ENCODE results near the gene VAMP2. TPM values are rescaled to one million over a fixed set of nuclear protein-coding genes. Genes with fewer than 3 reads are reported as not detected.

Gene VAMP2
- total and polyA plus RNA-seq, 9 of the 15 experiments (the other 6 are each of a cell fraction or from before 2014, with no cell fraction given): 2.3 to 31.8 (median 6.0) TPM

DNA sequence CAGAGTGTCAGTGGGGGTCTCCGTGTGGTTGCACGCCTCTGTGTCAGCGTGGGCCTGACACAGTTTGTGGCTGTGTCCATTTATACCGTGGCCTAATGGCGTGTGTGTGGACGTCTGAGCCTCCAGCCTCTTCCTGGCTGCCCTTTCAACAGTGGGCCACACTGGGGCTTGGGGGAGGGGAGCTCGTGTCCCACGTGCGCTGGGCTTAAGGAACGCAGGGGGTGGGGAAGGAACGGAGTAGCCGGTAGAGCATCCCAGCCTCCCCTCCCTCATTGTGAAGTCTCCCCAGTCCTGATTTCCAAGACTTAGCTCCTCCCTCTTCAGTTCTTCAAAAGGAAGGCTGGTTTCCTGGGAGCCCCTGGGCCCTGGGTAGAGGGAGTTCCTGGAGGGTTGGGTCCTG is 29.3 kb downstream of the VAMP2 start (continued):
- no peak for TF ChIP-seq E2F8 (IDR thresholded peaks at IDR 0.05; ENCODE audit: low read depth, partially characterized antibody)
- TF ChIP-seq, protein P1, sequence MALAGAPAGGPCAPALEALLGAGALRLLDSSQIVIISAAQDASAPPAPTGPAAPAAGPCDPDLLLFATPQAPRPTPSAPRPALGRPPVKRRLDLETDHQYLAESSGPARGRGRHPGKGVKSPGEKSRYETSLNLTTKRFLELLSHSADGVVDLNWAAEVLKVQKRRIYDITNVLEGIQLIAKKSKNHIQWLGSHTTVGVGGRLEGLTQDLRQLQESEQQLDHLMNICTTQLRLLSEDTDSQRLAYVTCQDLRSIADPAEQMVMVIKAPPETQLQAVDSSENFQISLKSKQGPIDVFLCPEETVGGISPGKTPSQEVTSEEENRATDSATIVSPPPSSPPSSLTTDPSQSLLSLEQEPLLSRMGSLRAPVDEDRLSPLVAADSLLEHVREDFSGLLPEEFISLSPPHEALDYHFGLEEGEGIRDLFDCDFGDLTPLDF (CRISPR knock-in tag; IDR thresholded peaks at IDR 0.05): no peak
- no peak for TF ChIP-seq JUN (IDR thresholded peaks at IDR 0.05; ENCODE audit: borderline replicate concordance, low read depth, low read length)
- no peak for TF ChIP-seq JUN (CRISPR knock-in tag; IDR thresholded peaks at IDR 0.05; ENCODE audit: borderline replicate concordance)
- TF ChIP-seq PHF20 (IDR thresholded peaks at IDR 0.05; ENCODE audit: partially characterized antibody): no peak
- TF ChIP-seq, protein P2, sequence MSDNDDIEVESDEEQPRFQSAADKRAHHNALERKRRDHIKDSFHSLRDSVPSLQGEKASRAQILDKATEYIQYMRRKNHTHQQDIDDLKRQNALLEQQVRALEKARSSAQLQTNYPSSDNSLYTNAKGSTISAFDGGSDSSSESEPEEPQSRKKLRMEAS (CRISPR knock-in tag; IDR thresholded peaks at IDR 0.05): no peak
- no peak for TF ChIP-seq HMGXB4 (CRISPR knock-in tag; IDR thresholded peaks at IDR 0.05)
- no peak for TF ChIP-seq ZNF699 (CRISPR knock-in tag; IDR thresholded peaks at IDR 0.05; ENCODE audit: insufficient replicate concordance)
